ENCODE data around the gene EPN2. TPM values are rescaled to one million over a fixed set of nuclear protein-coding genes. Genes with fewer than 3 reads are reported as not detected.

The EPN2 gene
- total and polyA plus RNA-seq, 4 donors: 5.6 to 23.8 (median 12.2) TPM

DNA sequence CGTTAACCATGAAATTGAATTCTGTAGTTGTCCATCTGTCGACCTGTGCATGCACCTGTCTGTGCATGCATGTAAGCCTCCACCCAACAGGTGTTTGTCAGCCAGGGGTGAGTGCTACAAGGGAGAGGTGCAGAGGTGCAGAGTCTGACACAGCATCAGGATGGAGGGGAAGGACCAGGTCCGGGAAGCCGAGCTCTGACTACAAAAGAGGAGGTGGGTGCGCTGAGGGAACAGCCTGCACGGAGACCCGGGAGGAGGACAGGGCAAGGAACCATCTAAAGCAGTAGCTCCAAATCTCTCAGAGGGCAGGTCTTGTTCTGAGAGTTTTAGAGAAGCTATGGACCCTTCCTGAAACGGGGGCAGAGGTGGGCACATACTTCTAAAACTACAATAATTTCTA is 71.2 kb downstream of the EPN2 start:
- TF ChIP-seq, protein P1, sequence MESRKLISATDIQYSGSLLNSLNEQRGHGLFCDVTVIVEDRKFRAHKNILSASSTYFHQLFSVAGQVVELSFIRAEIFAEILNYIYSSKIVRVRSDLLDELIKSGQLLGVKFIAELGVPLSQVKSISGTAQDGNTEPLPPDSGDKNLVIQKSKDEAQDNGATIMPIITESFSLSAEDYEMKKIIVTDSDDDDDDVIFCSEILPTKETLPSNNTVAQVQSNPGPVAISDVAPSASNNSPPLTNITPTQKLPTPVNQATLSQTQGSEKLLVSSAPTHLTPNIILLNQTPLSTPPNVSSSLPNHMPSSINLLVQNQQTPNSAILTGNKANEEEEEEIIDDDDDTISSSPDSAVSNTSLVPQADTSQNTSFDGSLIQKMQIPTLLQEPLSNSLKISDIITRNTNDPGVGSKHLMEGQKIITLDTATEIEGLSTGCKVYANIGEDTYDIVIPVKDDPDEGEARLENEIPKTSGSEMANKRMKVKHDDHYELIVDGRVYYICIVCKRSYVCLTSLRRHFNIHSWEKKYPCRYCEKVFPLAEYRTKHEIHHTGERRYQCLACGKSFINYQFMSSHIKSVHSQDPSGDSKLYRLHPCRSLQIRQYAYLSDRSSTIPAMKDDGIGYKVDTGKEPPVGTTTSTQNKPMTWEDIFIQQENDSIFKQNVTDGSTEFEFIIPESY (IDR thresholded peaks at IDR 0.05): no peak
- TF ChIP-seq SP1 (IDR thresholded peaks at IDR 0.05) (no peak), GABPA (IDR thresholded peaks at IDR 0.05 in 1 of 2, conservative IDR thresholded peaks at IDR 0.05 in 1 of 2) (no peak), HNF4A (conservative IDR thresholded peaks at IDR 0.05) (no peak)
- no peak overlapping the region for H3K9ac ChIP-seq (ENCODE audit: low read depth in 1 of 2, low read length in 2 of 2)
- H3K4me3 ChIP-seq (ENCODE audit: low read depth in 1 of 3, low read length in 3 of 3): no peak overlapping the region
- no peak for DNase-seq (ENCODE audit: low spot score)
- H3K27me3 ChIP-seq (ENCODE audit: control insufficient read depth in 4 of 4, insufficient read depth in 4 of 4, low read length in 3 of 4): no peaks in the 10 kb centered on the region
- peaks cover 2 to 12% (median 7%) of the 10 kb centered on the region in 4 donors for H3K36me3 ChIP-seq (ENCODE audit: control insufficient read depth in 4 of 4, insufficient read depth in 3 of 4, low read depth in 1 of 4, low read length in 3 of 4)
- peaks cover 0 to 8% (median 0%) of the 10 kb centered on the region in 4 donors for H3K4me1 ChIP-seq (ENCODE audit: control insufficient read depth in 4 of 4, insufficient read depth in 4 of 4, low read length in 3 of 4)
- H3K27ac ChIP-seq (ENCODE audit: low read depth in 1 of 2, low read length in 2 of 2): no peak overlapping the region
- no peaks in the 10 kb centered on the region for H3K9me3 ChIP-seq (ENCODE audit: control insufficient read depth in 4 of 4, low read length in 3 of 4)
- WGBS: 91% methylated on average over 8 of the region's 8 CpGs

DNA sequence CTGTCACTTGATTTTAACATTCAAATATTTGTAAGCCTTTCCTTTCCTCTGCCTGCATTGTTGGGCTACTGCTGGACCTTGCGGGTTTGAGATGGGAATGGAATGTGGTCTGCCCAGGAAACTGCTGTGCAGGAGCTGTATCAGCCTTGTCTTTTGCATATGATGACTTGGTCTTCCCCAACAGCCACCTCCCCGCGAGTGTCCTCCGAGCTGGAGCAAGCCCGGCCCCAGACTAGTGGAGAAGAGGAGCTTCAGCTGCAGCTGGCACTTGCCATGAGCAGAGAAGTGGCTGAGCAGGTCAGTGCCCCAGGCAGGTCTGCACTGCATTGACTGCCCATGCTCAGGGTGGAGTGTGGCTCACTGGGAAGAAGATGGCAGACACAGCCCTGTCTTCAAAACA is 72.5 kb downstream of the EPN2 start:
- H3K27ac ChIP-seq (ENCODE audit: low read depth in 1 of 2, low read length in 2 of 2): no peak overlapping the region
- no peak for DNase-seq (ENCODE audit: low spot score)

More for the DNA sequence above, 72.5 kb downstream of the EPN2 start:
- no peak for TF ChIP-seq NR2F2 (IDR thresholded peaks at IDR 0.05)
- no peak for TF ChIP-seq GABPA (IDR thresholded peaks at IDR 0.05 in 1 of 2, conservative IDR thresholded peaks at IDR 0.05 in 1 of 2)
- no peak for TF ChIP-seq JUND (IDR thresholded peaks at IDR 0.05)
- TF ChIP-seq, protein P1 (IDR thresholded peaks at IDR 0.05): no peak
- no peak for TF ChIP-seq HNF4A (conservative IDR thresholded peaks at IDR 0.05)
- no peak for TF ChIP-seq EGR1 (IDR thresholded peaks at IDR 0.05; ENCODE audit: low read depth in 2 of 2)
- no peak for TF ChIP-seq FOXA2 (IDR thresholded peaks at IDR 0.05)
- TF ChIP-seq RXRA (IDR thresholded peaks at IDR 0.05): no peak
- TF ChIP-seq, protein P2, sequence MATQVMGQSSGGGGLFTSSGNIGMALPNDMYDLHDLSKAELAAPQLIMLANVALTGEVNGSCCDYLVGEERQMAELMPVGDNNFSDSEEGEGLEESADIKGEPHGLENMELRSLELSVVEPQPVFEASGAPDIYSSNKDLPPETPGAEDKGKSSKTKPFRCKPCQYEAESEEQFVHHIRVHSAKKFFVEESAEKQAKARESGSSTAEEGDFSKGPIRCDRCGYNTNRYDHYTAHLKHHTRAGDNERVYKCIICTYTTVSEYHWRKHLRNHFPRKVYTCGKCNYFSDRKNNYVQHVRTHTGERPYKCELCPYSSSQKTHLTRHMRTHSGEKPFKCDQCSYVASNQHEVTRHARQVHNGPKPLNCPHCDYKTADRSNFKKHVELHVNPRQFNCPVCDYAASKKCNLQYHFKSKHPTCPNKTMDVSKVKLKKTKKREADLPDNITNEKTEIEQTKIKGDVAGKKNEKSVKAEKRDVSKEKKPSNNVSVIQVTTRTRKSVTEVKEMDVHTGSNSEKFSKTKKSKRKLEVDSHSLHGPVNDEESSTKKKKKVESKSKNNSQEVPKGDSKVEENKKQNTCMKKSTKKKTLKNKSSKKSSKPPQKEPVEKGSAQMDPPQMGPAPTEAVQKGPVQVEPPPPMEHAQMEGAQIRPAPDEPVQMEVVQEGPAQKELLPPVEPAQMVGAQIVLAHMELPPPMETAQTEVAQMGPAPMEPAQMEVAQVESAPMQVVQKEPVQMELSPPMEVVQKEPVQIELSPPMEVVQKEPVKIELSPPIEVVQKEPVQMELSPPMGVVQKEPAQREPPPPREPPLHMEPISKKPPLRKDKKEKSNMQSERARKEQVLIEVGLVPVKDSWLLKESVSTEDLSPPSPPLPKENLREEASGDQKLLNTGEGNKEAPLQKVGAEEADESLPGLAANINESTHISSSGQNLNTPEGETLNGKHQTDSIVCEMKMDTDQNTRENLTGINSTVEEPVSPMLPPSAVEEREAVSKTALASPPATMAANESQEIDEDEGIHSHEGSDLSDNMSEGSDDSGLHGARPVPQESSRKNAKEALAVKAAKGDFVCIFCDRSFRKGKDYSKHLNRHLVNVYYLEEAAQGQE (IDR thresholded peaks at IDR 0.05): no peak
- TF ChIP-seq FOXA1 (IDR thresholded peaks at IDR 0.05): no peak
- TF ChIP-seq, protein P3, sequence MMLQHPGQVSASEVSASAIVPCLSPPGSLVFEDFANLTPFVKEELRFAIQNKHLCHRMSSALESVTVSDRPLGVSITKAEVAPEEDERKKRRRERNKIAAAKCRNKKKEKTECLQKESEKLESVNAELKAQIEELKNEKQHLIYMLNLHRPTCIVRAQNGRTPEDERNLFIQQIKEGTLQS (IDR thresholded peaks at IDR 0.05): no peak
- TF ChIP-seq, protein P4, sequence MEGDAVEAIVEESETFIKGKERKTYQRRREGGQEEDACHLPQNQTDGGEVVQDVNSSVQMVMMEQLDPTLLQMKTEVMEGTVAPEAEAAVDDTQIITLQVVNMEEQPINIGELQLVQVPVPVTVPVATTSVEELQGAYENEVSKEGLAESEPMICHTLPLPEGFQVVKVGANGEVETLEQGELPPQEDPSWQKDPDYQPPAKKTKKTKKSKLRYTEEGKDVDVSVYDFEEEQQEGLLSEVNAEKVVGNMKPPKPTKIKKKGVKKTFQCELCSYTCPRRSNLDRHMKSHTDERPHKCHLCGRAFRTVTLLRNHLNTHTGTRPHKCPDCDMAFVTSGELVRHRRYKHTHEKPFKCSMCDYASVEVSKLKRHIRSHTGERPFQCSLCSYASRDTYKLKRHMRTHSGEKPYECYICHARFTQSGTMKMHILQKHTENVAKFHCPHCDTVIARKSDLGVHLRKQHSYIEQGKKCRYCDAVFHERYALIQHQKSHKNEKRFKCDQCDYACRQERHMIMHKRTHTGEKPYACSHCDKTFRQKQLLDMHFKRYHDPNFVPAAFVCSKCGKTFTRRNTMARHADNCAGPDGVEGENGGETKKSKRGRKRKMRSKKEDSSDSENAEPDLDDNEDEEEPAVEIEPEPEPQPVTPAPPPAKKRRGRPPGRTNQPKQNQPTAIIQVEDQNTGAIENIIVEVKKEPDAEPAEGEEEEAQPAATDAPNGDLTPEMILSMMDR (IDR thresholded peaks at IDR 0.05; ENCODE audit: low read depth, low read length, missing input control): no peak
- no peak overlapping the region for H3K4me3 ChIP-seq (ENCODE audit: low read depth in 1 of 3, low read length in 3 of 3)
- no peaks in the 10 kb centered on the region for H3K9me3 ChIP-seq (ENCODE audit: control insufficient read depth in 4 of 4, low read length in 3 of 4)
- 96% methylated on average over 5 of the region's 5 CpGs for WGBS
- H3K9ac ChIP-seq (ENCODE audit: low read depth in 1 of 2, low read length in 2 of 2): no peak overlapping the region
- H3K4me1 ChIP-seq (ENCODE audit: control insufficient read depth in 4 of 4, insufficient read depth in 4 of 4, low read length in 3 of 4): peaks cover 0 to 5% (median 1%) of the 10 kb centered on the region in 4 donors
- H3K27me3 ChIP-seq (ENCODE audit: control insufficient read depth in 4 of 4, insufficient read depth in 4 of 4, low read length in 3 of 4): no peaks in the 10 kb centered on the region
- H3K36me3 ChIP-seq (ENCODE audit: control insufficient read depth in 4 of 4, insufficient read depth in 3 of 4, low read depth in 1 of 4, low read length in 3 of 4): peaks cover 2 to 15% (median 8%) of the 10 kb centered on the region in 4 donors

Data from liver (tissue), 9 donors.